Suppressor macrophage treated with lipopolysaccharide for 1 hour (primary cell): ENCODE data around the gene YIF1B.

ENCODE experiments used
- DNase-seq, 3 donors: peaks; one replicate each; pipeline ENCODE4 v3.0.0-alpha.2; 2020 to 2022

YIF1B gene

GRCh38 chr19:38303517-38304351 is 12.0 kb downstream of the YIF1B start, which contains the start of gene C19orf33:
Gene C19orf33, plus strand, starts transcription at chr19:38304251. Its CDS starts 11 bp downstream, at chr19:38304262.
- no peak for DNase-seq

DNA sequence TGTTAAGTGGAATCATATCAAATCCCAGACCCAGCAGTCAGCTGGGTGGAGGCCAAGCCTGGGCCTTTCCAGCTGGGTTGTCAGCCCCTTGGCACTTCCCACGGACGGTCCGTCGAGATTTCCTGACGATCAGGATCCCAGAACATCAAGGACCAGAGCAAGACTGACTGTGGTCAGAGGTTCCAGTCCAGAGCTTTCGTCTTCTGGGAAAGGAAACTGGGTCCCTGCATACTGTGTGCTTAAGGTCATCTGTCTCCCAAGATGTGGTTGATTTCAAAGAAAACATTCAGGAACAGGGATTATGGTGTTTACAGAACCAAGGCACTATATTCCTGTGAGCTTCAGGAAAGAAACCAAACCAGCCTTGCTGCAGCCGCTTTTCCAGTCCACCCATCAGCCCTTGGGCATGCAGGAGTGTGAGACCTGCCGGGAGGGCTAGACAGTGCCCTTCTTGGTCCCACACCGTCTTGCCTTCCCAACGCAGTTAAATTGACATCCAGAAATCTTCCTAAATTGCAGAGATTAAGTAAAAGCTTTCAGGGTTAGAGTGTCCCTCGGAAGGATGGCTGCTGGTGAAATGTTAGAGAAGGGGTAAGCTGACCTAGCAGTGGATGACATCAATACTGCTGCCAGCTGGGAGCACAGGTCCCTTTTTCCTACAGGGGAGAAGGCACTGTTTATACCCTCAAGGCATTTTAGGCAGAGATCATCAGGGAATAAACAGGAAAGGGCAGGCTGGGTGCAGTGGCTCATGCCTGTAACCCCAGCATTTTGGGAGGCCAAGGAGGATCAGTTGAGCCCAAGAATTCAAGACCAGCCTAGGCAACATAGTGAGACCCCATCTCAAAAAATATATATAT is 16.7 kb downstream of the YIF1B start:
- no peak for DNase-seq

- no peak for DNase-seq
Observed at GRCh38 chr19:38294090-38294489, 21.7 kb downstream of the YIF1B start.

GRCh38 chr19:38293281-38293680 is 22.5 kb downstream of the YIF1B start:
- no peak for DNase-seq

GRCh38 chr19:38291855-38292254 is 23.9 kb downstream of the YIF1B start:
- DNase-seq = no peak

DNA sequence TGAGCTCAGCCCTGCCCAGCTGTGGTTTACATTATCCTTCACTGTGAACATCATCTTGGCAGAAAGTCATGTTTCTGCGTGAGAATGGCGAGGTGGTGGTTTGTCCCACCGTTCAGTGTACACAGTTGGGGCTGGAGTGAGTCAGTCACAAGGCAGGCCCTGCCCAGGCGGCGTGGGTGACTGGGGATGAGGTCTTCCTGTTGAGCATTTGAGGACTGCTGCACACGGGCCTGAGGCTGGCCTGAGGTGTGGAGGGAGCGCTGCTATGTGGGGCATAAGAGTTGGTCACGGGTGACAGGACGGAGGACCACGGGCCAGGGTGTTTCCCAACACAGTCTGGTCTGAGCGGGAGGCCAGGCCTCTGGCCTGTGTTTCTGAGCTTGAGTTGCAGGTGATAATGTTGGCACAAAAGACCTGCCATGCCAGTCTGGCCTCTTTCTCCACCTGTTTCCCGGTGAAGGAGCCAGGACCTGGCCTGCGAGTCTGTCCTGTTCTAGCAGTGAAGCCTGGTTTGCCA is 25.1 kb downstream of the YIF1B start:
- peak; percentile 29 to 41 (median 31) for DNase-seq

- no peak for DNase-seq
Observed at GRCh38 chr19:38289955-38290354, 25.8 kb downstream of the YIF1B start.

GRCh38 chr19:38288123-38288855 is 27.5 kb downstream of the YIF1B start:
- DNase-seq = no peak

DNA sequence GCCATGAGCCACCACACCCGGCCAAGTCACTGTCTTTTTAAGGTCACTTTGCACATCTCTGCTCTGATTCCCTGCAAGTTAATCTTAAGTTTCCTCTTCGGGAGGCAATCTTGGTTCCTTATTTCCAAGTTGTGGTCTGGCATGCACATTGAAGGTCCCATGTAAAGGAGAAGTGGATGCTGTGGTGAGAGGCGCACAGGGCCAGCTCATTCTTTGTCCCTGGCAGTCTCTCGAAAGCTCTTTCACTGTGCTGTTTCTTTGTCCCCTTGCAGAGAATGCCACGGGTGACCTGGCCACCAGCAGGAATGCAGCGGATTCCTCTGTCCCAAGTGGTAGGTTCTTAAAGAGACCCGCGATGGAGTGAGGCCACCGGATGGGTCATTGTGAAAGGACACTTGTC is 28.1 kb downstream of the YIF1B start:
- peak; percentile 83 to 93 (median 92) for DNase-seq

- no peak for DNase-seq
Observed at GRCh38 chr19:38285567-38285966, 30.2 kb downstream of the YIF1B start.

GRCh38 chr19:38284422-38284821 is 31.3 kb downstream of the YIF1B start:
- peak; percentile 68 to 81 (median 74) for DNase-seq

DNA sequence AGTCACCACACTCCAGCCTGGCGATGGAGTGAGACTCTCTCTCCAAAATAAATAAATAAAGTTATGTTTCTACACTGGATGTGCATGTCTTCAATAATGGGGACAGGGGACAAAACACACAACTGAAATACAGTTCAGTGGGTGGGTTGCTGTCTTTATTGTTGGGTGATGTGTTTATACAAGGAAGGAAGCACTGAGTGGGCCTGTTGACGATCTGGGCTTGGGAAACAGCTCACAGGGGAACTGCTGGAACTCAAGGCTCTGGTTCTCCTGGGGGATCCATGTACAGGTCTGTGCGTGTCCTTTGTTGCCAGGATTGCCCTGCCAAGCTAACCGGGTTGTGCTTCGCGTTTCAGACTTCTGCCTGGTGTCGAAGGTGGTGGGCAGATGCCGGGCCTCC is 32.5 kb downstream of the YIF1B start:
- DNase-seq = peak; percentile 28 to 41 (median 33)

- no peak for DNase-seq
Observed at GRCh38 chr19:38281811-38282566, 33.8 kb downstream of the YIF1B start.

DNA sequence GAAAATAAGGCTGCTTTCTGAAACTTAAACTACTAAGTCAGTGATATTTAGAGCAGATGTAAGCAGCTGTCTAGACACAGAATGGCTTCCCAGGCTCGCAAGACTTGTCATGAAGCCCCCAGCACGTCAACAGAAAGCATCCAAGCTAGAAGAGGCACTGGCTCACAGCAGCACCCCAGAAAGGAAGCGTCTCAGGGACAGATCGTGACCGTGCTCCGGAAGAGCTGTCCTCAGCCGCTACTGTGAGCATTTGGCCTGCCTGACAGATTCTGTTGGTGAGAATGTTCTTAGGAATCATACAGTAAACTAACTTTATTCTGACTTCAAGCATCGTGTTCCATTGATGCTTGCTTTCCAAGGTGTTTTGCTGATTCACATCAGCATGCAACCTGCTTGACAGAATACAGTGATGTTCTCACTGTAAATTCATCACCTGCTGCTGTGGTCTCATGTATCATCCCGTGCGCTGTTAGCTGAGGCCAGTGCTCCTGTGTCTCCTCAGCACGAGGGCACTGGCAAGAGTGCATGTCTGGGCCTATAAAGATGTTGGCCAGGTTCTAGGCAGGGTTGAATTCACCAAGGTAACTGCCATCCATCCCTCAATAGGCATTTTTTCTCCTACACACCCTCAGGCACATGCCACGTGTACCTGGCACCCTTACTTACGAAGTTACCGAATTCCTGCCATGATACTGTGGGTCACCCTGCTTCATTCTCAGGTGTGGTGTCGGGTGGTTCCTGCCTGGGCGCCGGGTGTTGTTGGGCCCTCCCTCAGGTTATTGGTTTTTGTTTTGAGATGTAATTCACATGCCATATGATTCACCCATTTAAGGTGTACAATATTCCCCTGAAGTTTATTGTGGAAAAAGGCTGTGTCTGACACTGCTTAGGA is 35.5 kb downstream of the YIF1B start:
- DNase-seq = no peak

DNA sequence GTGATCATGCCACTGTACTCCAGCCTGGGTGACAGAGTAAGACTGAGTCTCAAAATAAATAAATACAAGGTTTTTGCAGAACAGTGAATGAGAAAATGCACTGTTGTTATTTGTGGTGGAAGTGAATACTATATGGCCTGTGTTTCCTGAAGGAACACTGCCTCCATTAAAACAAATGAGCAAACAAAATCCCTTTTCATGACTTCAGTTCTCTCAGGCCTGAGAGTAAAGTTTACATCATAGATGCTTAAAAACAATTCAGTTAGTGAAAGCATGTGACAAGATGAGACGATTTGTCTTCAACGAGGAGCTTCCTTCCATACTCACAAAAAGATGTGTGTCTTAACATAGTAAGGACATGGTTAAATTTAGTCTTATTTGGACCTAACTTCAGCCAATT is 37.0 kb downstream of the YIF1B start:
- DNase-seq = no peak

DNA sequence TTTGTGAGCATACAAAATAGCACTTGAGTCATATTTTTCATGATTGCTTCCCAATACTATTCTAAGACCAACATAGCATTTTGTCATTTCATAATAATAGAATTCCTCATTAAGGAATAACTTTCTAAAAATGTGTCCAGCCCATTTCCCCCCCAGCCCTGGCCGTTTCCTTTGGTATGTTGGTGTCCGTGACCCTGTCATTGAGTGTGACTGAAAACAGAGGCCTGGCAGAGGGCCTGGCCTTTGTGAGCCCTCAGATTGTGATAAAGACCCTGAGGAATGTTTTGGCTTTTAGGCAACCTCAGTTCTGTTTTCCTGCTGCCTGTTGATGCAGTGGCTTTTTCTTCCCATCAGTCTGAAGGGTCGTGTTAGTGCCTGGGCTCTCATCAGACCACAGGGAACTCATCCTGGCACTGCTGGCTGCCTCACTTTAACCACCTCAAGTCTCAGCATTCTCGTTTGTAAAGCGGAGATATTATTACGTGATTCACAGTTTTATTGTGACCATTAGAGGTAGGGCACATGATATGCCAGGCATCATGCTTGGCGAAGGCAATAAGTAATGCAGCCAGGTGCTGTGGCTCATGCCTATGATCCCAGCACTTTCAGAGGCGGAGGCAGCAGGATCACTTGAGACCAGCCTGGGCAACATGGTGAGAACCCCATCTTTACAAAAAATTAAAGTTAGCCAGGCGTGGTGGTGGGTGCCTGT is 37.6 kb downstream of the YIF1B start:
- no peak for DNase-seq

- DNase-seq = no peak
Observed at GRCh38 chr19:38277549-38277948, 38.2 kb downstream of the YIF1B start.

GRCh38 chr19:38276942-38277517 is 38.7 kb downstream of the YIF1B start:
- no peak for DNase-seq

DNA sequence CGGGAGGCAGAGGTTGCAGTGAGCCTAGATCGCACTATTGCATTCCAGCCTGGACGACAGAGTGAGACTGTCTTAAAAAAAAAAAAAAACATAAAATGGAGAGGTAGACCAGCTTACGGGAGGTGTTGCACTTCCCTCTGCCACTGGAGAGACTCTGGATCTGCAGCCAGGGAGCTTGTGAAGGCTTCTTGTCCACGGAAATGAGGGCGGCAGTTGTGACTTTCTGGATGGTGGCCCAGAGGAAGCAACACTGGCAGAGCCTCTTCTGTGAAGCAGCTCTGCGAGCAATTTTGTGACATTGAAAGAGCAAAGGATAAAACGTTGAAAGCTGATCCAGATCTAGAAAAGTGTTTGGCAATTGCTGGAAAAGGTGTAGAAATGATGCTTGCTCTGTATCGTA is 41.0 kb downstream of the YIF1B start:
- DNase-seq = no peak

DNA sequence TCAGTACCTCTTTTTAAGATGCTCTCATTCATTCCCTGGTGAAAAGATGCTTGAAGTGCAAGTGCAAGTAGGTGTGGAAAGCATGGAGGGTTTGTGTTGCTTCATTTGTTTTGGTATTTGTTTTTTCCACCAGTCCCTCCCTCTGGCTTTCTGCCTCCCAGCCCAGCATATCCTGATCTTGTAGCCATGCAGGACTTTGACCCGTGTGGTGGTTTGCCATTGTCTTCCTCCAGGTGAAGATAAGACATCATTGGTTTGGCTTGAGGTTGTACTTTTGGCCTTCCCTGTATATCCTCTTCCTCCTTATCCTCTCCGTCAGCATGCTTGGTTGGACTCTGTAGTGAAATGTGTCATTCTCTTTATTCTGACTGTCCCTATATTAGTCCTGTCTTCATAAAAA is 42.2 kb downstream of the YIF1B start:
- DNase-seq = no peak
